HG02970 (cell line): ENCODE data around the gene SRP14.
"Not testable (repeated sequence)": the region's sequence is repeated elsewhere in the genome, so short reads cannot be mapped to it uniquely, and the experiment has no call there.

Source experiments
- ATAC-seq: cut with Tn5 transposase; IDR thresholded peaks from one replicate; pipeline ENCODE4 v1.9.1; 2021; ENCODE audit warnings: mild to moderate bottlenecking, moderate library complexity, moderate number of reproducible peaks; ENCODE audit not compliant: unreplicated experiment, low FRiP score

Gene SRP14

GRCh38 chr15:39996228-39996627 is 42.8 kb downstream of the SRP14 start:
- ATAC-seq, result not testable (repeated sequence)

GRCh38 chr15:39992953-39993352 is 46.0 kb downstream of the SRP14 start:
- ATAC-seq, result not testable (repeated sequence)

- ATAC-seq, result no peak
Observed at GRCh38 chr15:39990706-39991105, 48.3 kb downstream of the SRP14 start.

- no peak for ATAC-seq
Observed at GRCh38 chr15:39987821-39988220, 51.2 kb downstream of the SRP14 start.
